GM18507 (cell line): ENCODE measurements around the gene SMAD3.

Experiments used
- DNase-seq: peaks from one replicate; pipeline ENCODE4 v3.0.0; 2011; ENCODE audit warnings: low read depth; ENCODE audit not compliant: insufficient read length; ENCODE audit errors: extremely low spot score
- FAIRE-seq: peaks from 2 replicates; lab custom pipeline; 2011; peaks lifted over from hg19 to GRCh38; lab: Jason Lieb, UNC

The SMAD3 gene

DNA sequence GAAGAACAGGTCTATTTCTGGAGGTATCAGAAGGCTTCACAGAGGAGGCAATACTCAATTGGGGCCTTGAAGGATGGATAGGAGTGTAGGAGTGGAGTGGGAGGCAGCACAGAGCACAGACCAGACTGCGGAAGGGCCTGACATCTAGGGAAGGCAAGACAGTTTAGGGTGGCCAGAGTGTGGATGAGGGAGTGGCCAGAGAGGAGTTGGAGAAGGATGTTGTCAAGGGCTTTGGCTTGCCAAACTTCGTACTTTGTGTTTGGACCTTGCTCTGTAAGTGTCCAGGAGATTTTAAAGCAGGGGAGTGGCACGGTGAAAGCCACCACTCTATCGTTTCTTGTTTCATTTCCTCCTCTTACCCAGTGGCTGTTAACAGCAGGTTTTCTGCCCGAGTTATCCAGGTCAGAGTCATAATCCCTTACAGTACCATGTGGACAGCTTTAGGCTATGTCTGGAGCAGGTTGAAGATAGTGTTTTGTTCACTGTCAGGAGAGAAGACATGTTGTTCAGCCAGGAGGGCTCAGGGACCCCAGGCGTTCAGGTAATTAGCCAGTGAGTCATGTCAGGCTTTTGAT is 12.3 kb downstream of the SMAD3 start:
- DNase-seq, result no peak
- FAIRE-seq, result peak; percentile 56

DNA sequence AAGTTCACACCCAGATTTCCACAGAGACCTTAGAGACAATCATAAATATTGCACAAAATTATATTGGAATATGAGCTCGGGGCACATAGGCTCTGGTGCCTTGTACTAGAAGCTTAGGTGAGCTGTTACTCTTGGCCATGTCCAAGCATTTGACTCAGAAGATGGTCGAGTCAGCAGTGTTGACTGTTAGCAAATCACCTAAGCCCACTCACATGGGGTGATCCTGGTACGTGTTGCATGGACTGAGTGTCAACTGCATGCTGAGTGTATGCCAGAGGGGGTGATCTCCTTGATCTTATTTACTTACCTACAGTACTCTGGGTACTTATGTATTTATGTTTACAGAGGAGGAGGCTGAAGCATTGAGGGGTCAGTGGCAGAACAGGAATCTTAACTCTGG is 14.0 kb downstream of the SMAD3 start:
- DNase-seq (no peak), FAIRE-seq (no peak)

- DNase-seq (no peak), FAIRE-seq (no peak)
These were observed 14.9 kb downstream of the SMAD3 start for GRCh38 chr15:67080118-67080899.

- FAIRE-seq, result peak; percentile 93
- DNase-seq, result peak; percentile 50
These were observed 15.6 kb downstream of the SMAD3 start for GRCh38 chr15:67080900-67081431.

DNA sequence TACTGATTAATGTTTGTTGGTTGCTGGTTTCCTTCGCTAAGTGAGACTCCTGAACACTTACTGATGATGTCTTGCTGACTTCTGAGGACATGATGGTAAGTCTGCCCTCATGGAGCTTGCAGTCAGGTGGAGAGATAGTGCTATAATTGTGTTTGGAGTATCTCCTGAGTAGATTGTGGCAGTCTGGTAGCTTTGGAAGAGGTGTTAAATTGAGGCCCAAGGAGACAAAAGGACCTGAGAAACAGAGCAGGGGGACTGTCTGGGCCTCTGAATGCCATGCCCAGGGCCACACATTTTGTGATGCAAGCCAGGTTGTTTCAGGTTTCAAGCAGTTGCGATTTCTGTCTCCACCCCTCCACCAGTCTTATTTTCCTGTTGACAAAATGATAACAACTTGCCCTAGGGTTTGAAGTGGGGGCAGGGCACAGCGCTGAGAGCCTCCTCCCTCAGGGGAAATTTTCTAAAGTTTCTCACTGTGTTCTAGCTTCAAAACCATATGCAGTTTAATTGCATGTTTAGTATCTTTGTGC is 16.7 kb downstream of the SMAD3 start:
- FAIRE-seq, result peak; percentile 80
- DNase-seq, result no peak

- DNase-seq (no peak), FAIRE-seq (no peak)
These were observed 17.8 kb downstream of the SMAD3 start for GRCh38 chr15:67083135-67083762.

GRCh38 chr15:67084561-67084960 is 19.2 kb downstream of the SMAD3 start:
- DNase-seq (no peak), FAIRE-seq (no peak)

GRCh38 chr15:67085237-67085817 is 19.9 kb downstream of the SMAD3 start:
- DNase-seq (no peak), FAIRE-seq (peak; percentile 78)

GRCh38 chr15:67085818-67086636 is 20.6 kb downstream of the SMAD3 start:
- FAIRE-seq (peak; percentile 91), DNase-seq (no peak)

DNA sequence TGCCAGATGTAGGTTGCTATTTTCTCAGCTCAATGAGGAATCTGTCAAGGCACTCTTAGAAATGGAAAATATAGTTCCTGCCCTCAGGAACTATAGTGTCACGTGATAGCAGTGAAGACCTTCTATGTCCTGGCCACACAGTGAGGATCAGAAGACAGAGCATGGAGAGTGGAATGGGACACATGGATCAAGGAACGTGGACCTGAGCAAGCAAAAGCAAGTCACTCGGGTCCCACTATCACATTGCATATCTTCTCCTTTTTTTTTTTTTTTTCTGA is 21.2 kb downstream of the SMAD3 start:
- FAIRE-seq (no peak), DNase-seq (no peak)

DNA sequence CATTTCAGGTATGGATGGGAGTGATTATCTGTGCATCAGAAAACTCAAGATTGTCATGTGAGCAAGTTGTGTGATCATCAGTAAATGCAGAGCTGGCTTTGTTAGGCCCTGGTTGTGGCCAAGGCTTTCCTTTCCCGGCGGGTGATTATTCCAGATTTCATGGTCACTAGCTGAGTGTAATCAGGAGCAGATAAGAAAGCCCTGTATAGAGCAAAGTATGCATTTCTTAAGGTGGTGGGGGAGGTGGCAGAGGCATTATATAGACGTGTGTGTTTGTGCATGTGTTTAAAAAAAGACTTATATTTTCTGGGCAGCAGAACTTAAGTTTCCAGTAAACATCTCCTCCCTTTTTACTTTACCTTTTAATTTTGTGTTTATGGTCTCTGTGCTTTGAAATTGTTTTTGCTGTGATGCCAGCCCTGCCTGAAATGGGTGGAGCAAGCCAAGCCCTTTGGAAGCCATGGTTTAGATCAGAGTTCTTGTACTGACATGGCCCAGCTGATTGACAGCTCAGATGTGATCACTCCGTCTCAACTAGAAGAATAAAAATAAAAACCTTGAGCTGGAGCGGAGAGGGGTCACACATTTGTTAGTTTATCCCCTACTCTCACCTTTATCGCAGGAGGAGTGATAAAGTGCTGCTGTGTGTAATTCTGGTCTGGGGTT is 22.2 kb downstream of the SMAD3 start:
- FAIRE-seq (no peak), DNase-seq (no peak)

DNA sequence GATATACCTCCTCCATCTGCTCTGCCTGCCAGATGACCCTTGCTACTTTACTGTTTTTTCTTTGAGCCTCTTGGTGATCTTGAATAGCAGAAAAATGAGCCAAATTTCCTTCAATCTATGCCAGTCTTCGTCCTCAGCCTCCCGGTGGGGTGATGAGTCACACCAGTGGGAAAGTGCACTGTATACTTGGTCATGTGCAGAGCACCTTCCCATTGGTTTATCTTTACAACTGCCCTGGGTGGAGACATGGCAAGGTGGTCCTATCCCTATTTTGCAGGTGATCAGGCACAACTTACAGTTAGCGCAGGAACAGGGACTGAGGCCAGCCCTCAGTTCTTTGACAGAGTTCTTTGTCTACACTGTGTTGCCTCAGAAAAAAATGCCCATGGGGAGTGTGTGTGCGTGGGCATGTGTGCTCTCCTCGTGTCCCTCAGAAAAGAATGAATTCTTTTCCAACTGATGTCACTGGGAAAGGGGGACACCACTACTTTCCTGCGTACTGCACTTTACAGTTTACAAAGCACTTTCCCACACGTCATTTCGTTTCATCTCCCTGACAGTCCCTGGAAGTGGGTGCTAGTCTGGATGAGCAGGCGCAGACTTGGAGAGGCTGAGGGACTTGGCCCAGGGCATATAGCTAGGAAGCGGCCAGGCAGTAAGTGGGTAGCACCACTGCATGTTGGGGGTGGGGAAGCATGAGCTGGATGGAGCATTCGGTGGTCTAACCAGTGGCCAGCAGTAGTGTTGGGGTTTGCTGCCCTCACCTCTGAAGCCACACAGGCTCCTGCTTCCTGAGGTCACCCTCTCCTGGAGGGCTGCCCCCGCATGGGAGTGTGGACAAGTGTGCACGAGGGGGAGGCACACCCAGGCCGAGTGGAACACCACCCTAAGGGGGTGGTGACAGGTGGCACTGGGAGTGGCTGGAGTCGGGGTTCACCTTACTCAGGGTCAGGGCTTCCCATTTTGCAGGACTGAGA is 24.1 kb downstream of the SMAD3 start:
- no peak for FAIRE-seq
- no peak for DNase-seq

DNA sequence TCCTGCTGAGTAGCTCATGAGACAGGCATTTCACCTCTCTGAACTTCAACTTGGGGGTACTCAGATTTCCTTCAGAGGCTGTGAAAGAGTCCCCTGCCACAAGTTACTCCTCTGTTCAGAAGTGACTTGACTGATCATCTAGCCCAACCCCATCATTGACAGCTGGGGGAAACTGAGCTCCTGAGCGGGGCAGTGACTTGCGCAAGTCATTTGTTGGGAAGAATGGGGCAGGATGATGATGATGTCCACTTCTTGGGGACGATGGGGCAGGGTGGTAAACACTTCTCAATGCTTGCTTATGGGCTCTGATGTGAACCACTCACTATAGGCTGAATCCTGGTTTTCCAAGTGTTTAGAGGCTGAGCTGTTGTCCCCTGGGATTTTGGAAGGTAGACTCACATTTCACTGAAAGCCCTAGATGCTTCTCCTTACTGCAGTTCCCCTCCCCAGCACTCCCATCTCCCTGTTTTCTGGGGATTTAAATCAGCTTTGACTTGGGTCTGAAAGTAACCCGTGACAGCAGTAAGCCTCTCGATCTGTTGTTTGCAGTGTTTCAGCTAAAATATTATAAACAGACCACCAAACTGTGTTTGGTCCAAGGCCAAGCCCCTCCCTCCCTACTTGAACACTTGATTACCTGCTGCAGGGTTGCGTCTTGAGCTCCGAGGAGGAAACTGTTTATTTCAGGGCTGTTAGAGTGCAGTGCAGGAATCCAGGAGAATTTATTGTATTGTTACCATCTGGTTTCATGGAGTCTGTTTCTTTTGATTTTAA is 25.1 kb downstream of the SMAD3 start:
- FAIRE-seq (no peak), DNase-seq (no peak)

DNA sequence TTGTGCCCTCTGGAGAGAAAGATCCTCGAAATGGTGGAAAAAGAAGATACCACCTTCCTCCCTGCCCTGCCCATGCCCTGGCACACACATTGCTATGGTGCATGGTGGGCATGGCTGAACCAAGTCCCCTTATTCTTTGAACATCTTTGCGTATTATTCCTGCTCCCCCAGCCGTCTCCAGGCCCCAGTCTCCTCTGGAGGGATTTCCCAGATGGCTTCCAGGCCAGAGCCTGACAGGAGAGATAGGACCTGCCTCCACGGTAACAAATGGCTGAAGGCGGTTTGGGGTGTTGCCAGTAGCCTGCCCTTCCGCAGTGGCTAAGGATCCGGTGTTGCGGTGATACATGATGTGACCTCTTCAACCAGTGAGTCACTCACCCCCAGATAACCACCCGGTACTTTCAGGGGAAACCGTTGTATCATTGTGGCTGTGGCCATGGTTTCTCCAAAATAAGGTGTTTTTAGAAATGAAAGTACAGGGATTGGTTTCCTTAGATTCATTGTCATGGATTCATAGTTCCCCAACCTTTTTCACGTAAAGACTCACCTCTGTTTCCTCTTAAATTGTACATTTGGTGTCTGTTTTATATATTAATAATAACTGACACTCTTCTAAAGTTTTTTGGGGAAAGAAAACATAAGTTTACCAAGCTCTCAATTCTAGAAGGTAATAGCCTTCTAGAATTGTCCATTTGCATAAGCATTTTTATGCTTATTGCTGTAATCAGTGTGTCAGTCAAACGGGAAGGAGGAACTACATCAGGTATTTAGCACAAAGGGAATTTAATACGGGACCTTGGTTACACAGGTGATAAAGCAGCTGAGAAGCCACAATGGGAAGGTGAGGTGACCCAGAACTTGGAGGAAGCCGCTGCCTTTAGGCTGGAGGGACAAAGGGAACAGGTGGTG is 25.9 kb downstream of the SMAD3 start:
- FAIRE-seq, result peak; percentile 94
- DNase-seq, result no peak

DNA sequence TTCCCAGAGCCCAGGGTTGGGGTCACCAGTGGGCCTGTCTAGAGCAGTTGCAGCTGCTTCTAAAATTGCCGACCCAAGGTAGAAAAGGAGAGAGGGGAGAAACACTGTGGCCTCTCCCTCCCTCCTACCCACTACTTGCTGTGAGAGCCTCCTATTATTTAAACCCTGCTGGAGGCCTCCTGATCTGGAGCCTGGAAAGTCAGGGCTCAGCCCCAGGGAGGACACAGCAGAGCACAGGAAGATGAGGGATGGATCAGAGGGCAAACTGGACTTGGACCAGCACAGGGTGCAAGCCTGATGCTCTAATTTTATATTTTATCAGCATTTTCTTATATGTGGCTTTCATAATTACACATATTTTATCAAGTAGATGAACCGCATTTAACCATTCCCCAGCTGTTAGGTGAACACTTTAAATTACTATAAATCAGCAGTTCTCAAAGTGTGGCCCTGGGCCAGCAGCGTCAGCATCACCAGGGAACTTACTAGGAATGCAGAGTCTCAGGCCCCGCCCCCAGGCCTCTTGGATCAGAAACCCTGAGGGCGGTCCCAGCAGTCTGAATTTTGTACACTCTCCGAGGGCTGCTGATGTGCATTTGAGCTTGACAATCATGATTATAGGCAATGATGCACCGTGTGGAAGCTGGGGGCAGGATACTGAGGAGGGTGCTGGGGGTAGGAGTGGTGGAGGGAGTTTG is 26.7 kb downstream of the SMAD3 start:
- DNase-seq (no peak), FAIRE-seq (no peak)
